Posterior vena cava (tissue), 2 donors: ENCODE results near the gene GNAT1. TPM values are rescaled to one million over a fixed set of nuclear protein-coding genes. Genes with fewer than 3 reads are reported as not detected.
A peak's percentile ranks its signal among the peaks of the same experiment; 100 is the strongest.

Experiments
- DNase-seq: peaks from one replicate; pipeline ENCODE4 v3.0.0-alpha.2; 2020; ENCODE audit warnings: low spot score
- intact Hi-C, 2 donors: fragments of 100-400 bp; cut with DNase I; formaldehyde crosslinking; loops; one replicate each; pipeline versions ENCODE4 v1.14.1 to v1.14.2; 2022 to 2023
- microRNA-seq, 2 donors: library from miRNA; unstranded; fragments of <30 nt; microRNA quantifications; one replicate each; pipeline ENCODE4 v1.2.0, GENCODE V29; 2020 to 2021; ENCODE audit warnings: borderline microRNAs expressed in 2 of 2
- total RNA-seq, 2 donors: library from RNA; stranded (reverse); fragmentation: NEBNext Ultra II Directional; extraction: Animal tissue kit (Norgen Biotek cat#: 25700); gene quantifications; one replicate each; pipeline ENCODE4 v1.2.1, GENCODE V29; 2021
- donor health status: DM: yes; HTN: yes; CAD: no.
- donor health status: DM: yes; HTN: yes; CAD: no.

The GNAT1 gene
- total RNA-seq, 2 donors from 2014 or later, result not detected

- DNase-seq, result peak; percentile 80
Measured at GRCh38 chr3:50246517-50246954, 55.1 kb downstream of the GNAT1 start.

More at GRCh38 chr3:50246517-50246954, 55.1 kb downstream of the GNAT1 start:
- intact Hi-C loops, result loop anchor here in 1 of 2 donors (2.0 kb wide), 1 partner anchor 20 kb away; no protein-coding TSS in a partner anchor

Small RNAs within 50 kb of the gene (microRNA-seq; reads per million reads assigned to microRNA genes)
- gene MIR566 (0 reads per million in 2 donors), gene MIR5787 (0 reads per million in 2 donors)

Other genes starting within 250 kb of the GNAT1 start
- 100 to 1,000 TPM in 1 of 2 donors, 10 to 100 TPM in 1; 83.5 to 108 TPM for gene RBM5, start 102.7 kb upstream of the GNAT1 start, total RNA-seq
- gene SEMA3F, start 36.3 kb upstream of the GNAT1 start, total RNA-seq, result 10 to 100 TPM; 27.8 to 48.0 TPM
- under 1 TPM; 0.37 to 0.62 TPM for gene SLC38A3, start 13.7 kb downstream of the GNAT1 start, total RNA-seq
- gene GNAI2, start 44.6 kb downstream of the GNAT1 start, total RNA-seq, result 100 to 1,000 TPM; 261 to 265 TPM
- gene SEMA3B, start 77.5 kb downstream of the GNAT1 start, total RNA-seq, result 10 to 100 TPM; 18.6 to 39.7 TPM
- under 1 TPM in 1 of 2 donors, not detected in 1; 0.37 TPM for gene LSMEM2, start 87.5 kb downstream of the GNAT1 start, total RNA-seq
- gene IFRD2, start 100.8 kb downstream of the GNAT1 start, total RNA-seq, result 10 to 100 TPM; 47.3 to 53.3 TPM
- 1 to 10 TPM; 2.5 to 3.9 TPM for gene HYAL3, start 107.8 kb downstream of the GNAT1 start, total RNA-seq
- 10 to 100 TPM in 1 of 2 donors, 1 to 10 TPM in 1; 9.1 to 11.1 TPM for gene NAA80, start 107.8 kb downstream of the GNAT1 start, total RNA-seq
- 10 to 100 TPM; 10.6 to 11.7 TPM for gene HYAL1, start 112.0 kb downstream of the GNAT1 start, total RNA-seq
- 100 to 1,000 TPM in 1 of 2 donors, 10 to 100 TPM in 1; 95.2 to 130 TPM for gene HYAL2, start 131.1 kb downstream of the GNAT1 start, total RNA-seq
- 10 to 100 TPM; 19.1 to 22.4 TPM for gene TUSC2, start 136.6 kb downstream of the GNAT1 start, total RNA-seq
- gene RASSF1, start 149.2 kb downstream of the GNAT1 start, total RNA-seq, result 10 to 100 TPM; 31.3 to 40.3 TPM
- gene ZMYND10, start 154.1 kb downstream of the GNAT1 start, total RNA-seq, result under 1 TPM; 0.23 to 0.24 TPM
- 10 to 100 TPM; 10.6 to 17.4 TPM for gene NPRL2, start 159.2 kb downstream of the GNAT1 start, total RNA-seq
- gene CYB561D2, start 159.3 kb downstream of the GNAT1 start, total RNA-seq, result 10 to 100 TPM in 1 of 2 donors, 1 to 10 TPM in 1; 7.9 to 10.5 TPM
- 10 to 100 TPM; 29.3 TPM for gene TMEM115, start 167.9 kb downstream of the GNAT1 start, total RNA-seq